H7 (cell line): ENCODE data around the gene TPSG1. TPM values are rescaled to one million over a fixed set of nuclear protein-coding genes. Genes with fewer than 3 reads are reported as not detected.

Source experiments
- DNase-seq: peaks from one replicate; pipeline ENCODE4 v3.0.0; 2012
- H3K27me3 ChIP-seq: 2 replicates; pipeline ENCODE4 v1.6.0; 2011; ENCODE audit warnings: mild to moderate bottlenecking, low read length; ENCODE audit not compliant: control insufficient read depth, insufficient read depth
- H3K36me3 ChIP-seq: replicated peaks from 2 replicates; pipeline ENCODE4 v1.5.1; 2011; ENCODE audit warnings: low read length; ENCODE audit not compliant: control insufficient read depth, insufficient read depth
- H3K4me3 ChIP-seq: 2 replicates; pipeline ENCODE4 v1.5.1; 2011; ENCODE audit warnings: low read depth, mild to moderate bottlenecking, control low read depth, low read length, moderate library complexity; ENCODE audit not compliant: insufficient read depth
- total RNA-seq: library from RNA; depleted of rRNA; stranded (reverse); fragments of >200 nt; shearing (Covaris generic); gene quantifications from 2 replicates; pipeline ENCODE4 v1.2.3, GENCODE V29; 2014; rRNA removed

The TPSG1 gene
- total RNA-seq, 1 experiment from 2014 or later = not detected

DNA sequence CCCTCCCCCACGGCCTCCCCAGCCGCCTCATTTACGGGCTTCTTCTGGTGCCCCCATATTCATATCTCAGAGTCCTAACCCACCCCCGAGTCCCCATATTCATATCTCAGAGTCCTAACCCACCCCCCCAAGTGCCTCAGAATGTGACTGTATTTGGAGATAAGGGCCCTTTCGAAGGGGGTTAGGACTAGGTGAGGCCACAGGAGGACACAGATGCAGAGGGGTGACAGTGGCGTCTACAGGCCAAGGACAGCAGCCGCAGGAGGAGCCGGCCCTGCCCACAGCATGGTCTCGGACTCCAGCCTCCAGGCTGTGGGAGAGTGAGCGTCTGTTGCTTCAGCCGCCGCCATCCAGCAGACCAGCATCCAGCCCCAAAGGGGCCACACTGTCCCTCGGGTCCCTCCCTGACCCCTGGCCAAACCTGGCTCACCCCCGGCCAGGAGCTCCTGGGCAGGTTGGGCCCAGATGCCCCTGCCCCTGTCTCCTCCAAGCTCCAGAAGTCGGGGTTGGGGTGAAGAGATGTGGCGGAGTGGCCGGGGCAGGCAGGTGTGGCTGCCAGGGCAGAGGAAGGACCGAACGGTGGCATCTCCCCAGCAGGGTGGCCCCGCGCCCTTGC lies 46.7 kb downstream of the TPSG1 start:
- DNase-seq = peak; percentile 60
- no peaks in the 10 kb centered on the region for H3K36me3 ChIP-seq
- H3K27me3 ChIP-seq = no peaks in the 10 kb centered on the region
- no peak overlapping the region for H3K4me3 ChIP-seq

DNA sequence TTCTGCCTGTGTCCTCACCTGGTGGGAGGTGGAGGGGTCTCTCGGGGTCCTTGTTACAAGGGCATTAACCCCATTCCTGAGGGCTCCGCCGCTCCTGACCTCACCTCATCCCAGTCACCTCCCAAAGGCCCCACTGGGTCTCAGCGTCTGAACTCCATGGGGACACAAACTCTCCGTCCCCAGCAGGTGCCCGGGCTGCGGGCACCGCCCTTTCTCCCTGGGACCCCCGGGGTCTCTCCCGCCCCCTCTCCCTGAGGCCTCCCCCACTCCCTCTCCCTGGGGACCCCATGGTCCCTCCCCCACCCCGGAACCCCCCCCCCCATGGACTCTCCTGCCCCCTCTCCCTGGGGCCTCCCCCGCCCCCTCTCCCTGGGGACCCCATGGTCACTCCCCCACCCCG lies 47.3 kb downstream of the TPSG1 start:
- Histone ChIP-seq H3K36me3 (no peaks in the 10 kb centered on the region), H3K27me3 (no peaks in the 10 kb centered on the region), H3K4me3 (no peak overlapping the region)
- peak; percentile 63 for DNase-seq

DNA sequence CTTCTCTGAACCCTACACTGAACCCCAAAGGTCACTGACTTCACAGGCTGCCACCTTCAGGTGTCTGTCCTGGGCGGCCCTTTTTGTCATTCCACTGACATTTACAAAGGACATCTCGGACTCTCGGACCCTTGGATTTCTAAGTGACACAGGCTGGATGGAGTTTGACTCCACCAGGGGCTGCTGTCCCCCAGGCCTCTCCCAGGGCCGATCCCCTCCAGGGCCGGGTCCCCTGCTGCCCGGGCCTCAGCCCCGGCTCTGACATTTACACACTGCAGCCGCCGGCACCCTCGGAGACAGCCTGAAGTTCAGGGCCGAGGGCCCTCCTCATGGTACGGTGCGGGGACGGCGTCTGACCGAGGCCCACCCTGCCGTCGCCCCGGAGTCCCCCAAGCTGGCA lies 48.0 kb downstream of the TPSG1 start:
- no peaks in the 10 kb centered on the region for H3K27me3 ChIP-seq
- H3K4me3 ChIP-seq = no peak overlapping the region
- peak; percentile 71 for DNase-seq
- H3K36me3 ChIP-seq = no peaks in the 10 kb centered on the region

DNA sequence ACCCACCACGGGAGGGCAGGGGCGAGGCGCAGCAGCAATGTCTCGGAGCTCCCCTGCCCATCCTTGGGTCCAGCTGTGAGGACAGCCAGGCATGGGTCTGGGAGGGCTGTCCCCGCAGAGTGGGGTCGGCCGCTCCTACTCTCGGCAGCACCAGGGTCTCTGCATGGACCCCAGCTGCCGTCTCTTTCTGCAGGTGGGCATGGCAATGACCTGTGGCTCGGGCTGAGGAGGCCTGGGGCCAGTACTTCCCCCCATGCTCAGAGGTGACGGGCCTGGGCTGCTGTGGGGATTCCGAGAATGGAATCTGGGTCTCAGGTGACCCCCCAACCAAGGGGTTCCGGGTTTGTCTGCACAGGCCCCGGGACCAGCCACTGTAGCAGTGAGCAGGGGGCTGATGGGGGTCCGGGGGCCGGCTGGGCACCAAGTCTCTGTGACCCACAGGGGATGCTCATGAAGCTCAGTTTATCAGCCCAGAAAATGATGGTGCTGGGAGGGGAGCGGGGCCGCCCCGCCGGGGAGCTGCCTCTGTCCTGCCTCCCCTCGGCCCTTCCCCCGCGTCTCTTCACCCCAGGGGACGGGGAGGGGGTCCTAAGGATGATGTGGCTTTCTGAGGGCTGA lies 48.7 kb downstream of the TPSG1 start:
- no peaks in the 10 kb centered on the region for H3K36me3 ChIP-seq
- DNase-seq = peak; percentile 68
- no peak overlapping the region for H3K4me3 ChIP-seq
- H3K27me3 ChIP-seq = no peaks in the 10 kb centered on the region

DNA sequence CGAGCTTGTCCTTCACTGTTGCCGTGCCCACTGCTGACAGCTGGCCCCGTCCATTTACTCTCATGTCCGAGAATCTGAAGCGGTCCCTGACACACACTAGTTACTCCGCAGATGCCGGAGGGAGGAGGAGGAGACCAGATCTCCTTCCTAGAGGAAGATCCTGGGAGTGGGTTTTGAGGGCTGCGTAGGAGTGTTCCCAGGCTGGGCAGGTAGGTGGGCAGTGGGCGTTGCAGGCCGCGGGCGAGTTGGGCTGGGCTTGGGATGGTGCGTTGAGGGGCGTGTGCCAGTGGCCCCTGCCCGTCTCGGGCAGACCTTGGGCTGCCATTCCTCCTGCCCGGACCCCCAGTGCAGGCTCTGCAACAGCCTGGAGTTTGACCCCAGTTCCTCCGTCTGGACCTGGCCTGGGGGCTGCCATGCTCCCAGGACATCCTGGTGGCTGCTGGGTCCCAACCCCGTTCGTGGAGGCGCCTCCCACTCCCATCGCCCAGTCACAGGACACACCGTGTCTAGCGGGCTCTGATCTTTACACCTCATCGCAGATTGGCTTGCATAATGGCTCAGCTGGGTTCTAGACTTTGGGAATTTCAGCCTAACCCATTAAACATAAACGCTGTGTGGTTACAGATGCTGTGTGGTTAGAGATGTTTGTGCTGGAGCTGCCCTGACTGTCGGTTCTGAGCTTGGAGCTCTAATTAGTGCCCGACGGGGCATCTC lies 49.3 kb downstream of the TPSG1 start:
- DNase-seq = peak; percentile 57
- H3K36me3 ChIP-seq = no peaks in the 10 kb centered on the region
- H3K27me3 ChIP-seq = no peaks in the 10 kb centered on the region
- no peak overlapping the region for H3K4me3 ChIP-seq

DNA sequence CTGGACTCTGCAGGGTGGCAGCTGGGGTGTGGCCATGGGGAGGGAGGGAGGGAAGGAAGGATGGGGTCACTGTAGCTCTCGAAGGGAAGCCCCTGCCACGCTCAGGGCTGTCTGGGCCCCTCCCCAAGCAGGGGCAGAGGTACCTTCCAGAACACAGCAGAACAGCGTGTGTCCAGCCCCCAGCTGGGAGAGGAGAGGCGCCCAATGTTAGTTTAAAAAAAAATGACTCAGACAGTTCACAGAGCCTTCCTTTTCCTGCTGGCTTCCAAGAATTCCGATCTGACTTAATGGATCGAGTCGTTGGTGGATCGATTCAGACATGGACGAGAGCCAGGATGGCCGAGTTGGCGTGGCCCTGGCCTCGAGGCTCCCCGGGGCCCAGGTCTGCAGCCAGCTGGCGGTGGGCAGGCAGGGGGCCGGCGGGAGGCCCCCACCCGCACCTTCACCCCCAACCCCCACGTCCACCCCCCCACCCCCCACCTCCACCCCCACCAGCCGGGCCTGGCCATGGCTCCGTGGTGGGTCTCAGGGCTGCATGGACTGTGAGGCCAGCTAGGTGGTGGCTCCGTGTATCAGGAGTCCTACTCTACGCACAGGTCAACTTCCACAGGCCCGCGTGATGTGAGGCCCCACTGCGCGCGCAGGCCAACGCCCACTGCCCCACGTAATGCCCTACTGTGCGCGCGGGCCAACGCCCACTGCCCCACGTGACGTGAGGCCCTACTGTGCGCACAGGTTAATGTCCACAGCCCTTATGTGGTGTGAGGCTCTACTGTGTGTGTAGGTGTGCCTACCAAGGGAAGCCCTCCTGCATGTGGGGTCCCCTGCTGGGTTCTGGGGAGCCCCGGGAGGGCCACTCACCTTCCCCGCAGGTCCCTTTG lies 50.4 kb downstream of the TPSG1 start:
- no peak overlapping the region for H3K4me3 ChIP-seq
- peak; percentile 62 for DNase-seq
- no peaks in the 10 kb centered on the region for H3K27me3 ChIP-seq
- no peaks in the 10 kb centered on the region for H3K36me3 ChIP-seq

DNA sequence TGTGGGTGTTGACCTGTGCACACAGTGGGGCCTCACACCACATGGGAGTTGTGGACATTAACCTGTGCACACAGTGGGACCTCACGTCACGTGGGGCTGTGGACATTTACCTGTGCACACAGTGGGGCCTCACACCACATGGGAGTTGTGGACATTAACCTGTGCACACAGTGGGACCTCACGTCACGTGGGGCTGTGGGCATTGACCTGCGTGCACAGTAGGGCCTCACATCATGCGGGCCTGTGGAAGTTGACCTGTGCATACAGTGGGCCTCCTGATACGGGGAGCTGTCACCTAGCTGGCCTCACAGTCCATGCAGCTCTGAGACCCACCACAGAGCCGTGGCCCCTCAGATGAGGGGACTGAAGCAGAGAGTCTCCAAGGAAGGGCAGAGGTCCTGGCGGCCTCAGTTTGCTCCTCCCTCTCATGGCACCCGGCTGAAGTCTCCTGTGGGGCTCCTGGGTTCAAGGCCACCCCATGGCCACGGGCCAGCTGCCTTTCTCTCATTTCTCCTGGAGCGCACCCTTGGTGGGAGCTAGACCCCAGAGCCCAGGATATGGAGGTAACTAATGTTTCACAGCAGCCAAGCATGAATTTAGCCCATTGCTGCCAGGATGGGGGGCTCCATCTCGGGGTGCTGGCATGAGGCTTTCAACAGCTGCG lies 51.1 kb downstream of the TPSG1 start:
- H3K27me3 ChIP-seq = no peaks in the 10 kb centered on the region
- DNase-seq = no peak
- no peaks in the 10 kb centered on the region for H3K36me3 ChIP-seq
- H3K4me3 ChIP-seq = no peak overlapping the region

DNA sequence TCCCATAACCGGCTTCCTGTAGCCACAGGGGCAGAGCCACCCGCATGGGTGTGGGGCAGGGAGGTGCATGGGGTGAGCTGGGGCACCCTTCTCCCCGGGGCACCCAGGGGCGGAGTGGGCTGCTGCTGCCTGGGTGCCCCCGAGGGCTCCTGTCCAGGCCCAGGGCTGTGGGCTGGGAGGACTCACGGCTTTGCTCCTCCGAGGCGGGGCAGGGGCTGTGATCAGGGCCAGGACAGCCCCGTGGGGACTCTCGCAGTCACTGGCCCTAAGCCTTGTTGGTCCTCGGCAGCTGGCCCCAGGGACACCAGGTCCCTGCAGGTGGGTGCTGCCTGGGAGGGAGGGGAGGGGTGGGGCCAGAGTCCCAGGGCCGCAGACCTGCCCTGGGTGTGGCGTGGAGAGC lies 52.4 kb downstream of the TPSG1 start:
- no peaks in the 10 kb centered on the region for H3K36me3 ChIP-seq
- no peak overlapping the region for H3K4me3 ChIP-seq
- peak; percentile 64 for DNase-seq
- H3K27me3 ChIP-seq = no peaks in the 10 kb centered on the region

DNA sequence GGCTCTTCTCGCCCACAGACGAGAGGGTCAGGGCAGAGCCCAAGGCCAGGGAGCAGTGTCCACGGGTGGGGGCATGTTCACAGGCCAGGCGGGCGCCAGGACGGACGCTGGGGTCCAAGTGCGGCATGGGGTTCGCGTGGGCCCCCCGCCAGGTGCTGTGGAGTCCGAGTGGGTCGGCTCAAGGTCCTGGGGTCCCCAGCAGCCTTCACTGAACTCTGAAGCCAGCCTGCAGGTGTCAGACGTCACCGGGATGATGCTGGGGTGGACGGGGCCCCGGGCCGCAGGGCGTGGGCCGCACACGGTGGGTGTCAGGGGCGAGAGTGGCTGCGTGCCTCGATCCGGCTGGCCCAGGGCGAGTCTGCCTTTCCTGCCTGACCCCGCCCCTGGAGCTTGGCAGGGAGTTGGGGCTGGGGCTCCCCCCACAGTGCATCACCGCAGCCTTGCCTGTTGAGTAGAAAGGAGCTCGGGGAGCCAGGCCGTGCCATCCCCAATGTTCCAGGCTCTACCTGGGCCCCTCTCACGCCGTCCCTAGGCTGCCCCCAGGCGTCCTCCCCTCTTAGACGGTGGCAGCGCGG lies 53.1 kb downstream of the TPSG1 start:
- DNase-seq = peak; percentile 74
- no peaks in the 10 kb centered on the region for H3K36me3 ChIP-seq
- no peaks in the 10 kb centered on the region for H3K27me3 ChIP-seq
- no peak overlapping the region for H3K4me3 ChIP-seq

Other genes starting within 250 kb of the TPSG1 start
- gene SOX8, start 243.5 kb downstream of the TPSG1 start, total RNA-seq = 10.0 and 12.8 TPM in 2 replicates
- gene SSTR5, start 152.5 kb downstream of the TPSG1 start, total RNA-seq = 0.18 and 0.21 TPM in 2 replicates
- not detected in 2 replicates for gene C1QTNF8, start 129.0 kb downstream of the TPSG1 start, total RNA-seq
- gene CACNA1H, start 72.2 kb downstream of the TPSG1 start, total RNA-seq = 24.8 and 27.3 TPM in 2 replicates
- gene TPSB2, start 4.9 kb upstream of the TPSG1 start, total RNA-seq = not detected in 2 replicates
- not detected in 2 replicates for gene TPSAB1, start 15.4 kb upstream of the TPSG1 start, total RNA-seq
- gene TPSD1, start 30.8 kb upstream of the TPSG1 start, total RNA-seq = not detected in 2 replicates
- gene UBE2I, start 84.4 kb upstream of the TPSG1 start, total RNA-seq = 79.9 and 80.2 TPM in 2 replicates
- gene BAIAP3, start 108.4 kb upstream of the TPSG1 start, total RNA-seq = 2.6 and 5.7 TPM in 2 replicates
- 87.7 and 99.4 TPM in 2 replicates for gene TSR3, start 126.6 kb upstream of the TPSG1 start, total RNA-seq
- 16.2 and 21.5 TPM in 2 replicates for gene GNPTG, start 126.7 kb upstream of the TPSG1 start, total RNA-seq
- gene UNKL, start 189.4 kb upstream of the TPSG1 start, total RNA-seq = 22.0 and 24.3 TPM in 2 replicates
- 30.0 and 32.8 TPM in 2 replicates for gene UQCC4, start 195.5 kb upstream of the TPSG1 start, total RNA-seq
- gene PERCC1, start 205.8 kb upstream of the TPSG1 start, total RNA-seq = not detected in 2 replicates
- 0.11 TPM in 1 of 2 replicates, not detected in the other for gene CCDC154, start 219.3 kb upstream of the TPSG1 start, total RNA-seq
- gene CLCN7, start 249.8 kb upstream of the TPSG1 start, total RNA-seq = 39.1 and 42.6 TPM in 2 replicates